MV-4-11 (cell line): ENCODE results near the gene EMSY.
"Not testable (repeated sequence)": the region's sequence is repeated elsewhere in the genome, so short reads cannot be mapped to it uniquely, and the experiment has no call there.

Source experiments
- DNase-seq: peaks from one replicate; lab custom pipeline; 2025; lab: John Stamatoyannopoulos, UW

Gene EMSY

DNA sequence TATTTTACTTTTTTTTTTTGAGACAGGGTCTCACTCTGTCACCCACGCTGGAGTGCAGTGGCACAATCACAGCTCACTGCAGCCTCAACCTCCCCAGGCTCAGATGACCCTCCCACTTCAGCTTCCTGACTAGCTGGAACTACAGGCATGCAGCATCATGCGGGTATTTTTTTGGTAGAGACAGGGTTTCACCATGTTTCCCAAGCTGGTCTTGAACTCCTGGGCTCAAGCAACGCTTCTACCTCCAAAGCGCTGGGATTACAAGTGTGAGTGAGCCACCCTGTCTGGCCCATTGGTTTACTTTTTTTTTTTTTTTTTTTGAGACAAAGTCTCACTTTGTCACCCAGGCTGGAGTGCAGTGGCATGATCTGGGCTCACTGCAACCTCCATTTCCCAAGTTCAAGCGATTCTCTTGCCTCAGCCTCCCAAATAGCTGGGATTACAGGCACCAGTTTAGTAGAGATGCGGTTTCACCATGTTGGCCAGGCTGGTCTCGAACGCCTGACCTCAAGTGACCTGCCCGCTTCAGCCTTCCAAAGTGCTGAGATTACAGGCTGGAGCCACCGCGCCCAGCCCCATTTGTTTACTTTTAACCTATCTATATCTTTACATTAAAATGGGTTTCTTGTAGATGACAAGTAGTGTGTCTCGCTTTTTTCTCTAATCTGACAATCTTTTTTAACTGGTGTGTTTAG lies 127.5 kb downstream of the EMSY start:
- DNase-seq = not testable (repeated sequence)

DNA sequence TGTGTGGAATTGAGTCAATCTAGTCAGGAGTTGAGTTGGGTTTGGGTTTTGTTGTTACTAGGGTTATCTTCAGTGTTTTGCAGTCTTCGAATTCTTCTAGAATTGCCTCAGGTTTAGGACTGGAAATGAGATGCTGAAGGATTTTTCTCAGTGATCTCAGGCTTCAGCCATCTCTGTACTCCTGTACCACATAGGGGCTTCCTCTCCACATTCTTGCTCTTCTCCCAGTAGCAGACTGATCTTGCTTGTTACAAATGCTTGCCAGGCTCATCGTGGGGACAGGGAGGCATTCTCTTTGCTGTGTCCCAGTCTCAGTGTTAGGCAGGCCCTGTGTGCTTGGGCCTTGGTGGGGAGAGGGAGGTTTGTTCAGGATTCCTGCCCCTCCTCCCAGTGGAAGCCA lies 129.6 kb downstream of the EMSY start:
- DNase-seq = no peak

DNA sequence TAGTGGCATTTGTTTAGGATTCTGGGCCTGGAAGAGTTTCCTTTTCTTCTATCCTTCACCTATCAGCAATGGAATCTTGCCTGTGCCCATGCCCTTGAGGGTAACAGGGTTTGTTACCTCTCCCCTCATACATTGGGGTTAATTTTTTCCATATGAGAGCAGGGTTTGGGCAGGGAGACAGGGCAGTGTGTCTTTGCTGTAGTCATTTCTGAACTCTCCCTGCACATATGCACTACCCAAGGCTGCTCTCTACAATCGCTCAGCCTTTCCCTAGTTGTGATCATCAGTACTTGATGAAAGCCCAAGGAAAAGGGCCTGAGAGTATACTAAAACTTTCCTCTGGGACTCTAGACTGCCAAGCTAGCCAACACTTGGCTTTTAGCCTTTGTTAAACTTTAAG lies 130.1 kb downstream of the EMSY start:
- no peak for DNase-seq

DNA sequence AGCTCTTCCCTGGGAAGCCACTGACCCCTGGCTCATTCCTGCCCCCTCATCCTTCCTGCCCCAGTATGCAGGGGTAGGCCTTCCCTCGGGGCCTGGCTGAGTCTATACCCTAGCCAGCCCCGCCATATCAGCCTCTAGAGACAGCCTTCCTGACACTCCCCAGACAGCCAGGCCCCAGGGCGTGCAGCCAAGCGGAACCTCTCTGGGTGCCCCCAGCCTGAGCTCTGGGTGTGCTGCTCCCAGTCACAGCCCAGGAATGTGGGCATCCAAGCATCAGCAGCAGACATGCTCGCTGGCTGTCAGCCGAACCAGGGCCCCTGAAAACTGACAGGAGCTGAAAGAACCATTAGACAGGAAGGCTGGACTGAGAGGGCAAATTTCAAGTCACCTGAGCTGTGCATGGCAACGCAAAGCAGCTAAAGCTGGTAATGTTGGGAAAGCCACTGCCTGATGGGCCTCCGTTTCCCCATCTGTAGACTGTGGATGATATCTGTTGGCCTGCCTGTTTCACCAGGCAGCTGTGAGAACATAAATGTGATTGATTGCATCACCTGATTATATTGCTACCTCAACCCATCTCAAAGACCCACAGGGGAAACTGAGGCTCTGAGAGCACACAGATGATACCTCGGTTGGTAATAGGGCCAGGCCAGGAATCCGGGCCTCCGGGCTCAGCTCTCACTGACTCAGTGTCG lies 132.6 kb downstream of the EMSY start:
- DNase-seq = no peak

DNA sequence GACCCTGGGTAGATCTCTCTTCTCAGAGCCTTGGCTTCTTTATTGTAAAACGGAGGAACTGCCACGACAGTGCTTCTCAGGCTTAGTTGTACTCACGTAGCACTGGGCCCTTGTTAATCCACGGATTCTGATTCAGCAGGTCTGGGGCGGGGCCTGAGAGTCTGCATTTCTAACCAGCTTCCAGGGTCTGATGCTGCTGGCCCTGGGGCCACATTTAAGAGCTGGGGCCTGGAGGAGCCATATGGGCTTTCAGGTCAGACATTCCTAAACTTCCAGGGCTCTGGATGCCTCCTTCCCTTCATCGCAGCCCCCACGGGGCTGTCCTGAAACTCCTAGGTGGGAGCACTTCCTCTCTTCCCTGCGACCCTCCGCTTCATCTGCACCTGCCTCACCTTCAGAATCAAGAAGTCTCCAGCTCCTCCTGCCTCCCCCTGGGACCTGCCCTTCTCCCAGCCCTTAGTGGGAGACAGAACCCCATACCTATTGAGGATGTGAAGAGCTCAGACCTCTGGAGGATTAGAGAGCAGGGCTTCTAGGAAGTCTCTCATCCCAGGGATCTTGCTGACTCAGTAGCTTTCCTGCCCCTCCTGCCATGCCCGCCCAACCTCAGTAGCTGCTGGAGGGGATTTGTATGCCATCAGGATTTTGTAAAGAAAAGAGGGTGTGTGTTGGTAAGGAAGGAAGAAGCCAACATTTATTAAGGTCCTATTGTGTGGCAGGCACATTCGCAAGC lies 133.3 kb downstream of the EMSY start:
- no peak for DNase-seq

DNA sequence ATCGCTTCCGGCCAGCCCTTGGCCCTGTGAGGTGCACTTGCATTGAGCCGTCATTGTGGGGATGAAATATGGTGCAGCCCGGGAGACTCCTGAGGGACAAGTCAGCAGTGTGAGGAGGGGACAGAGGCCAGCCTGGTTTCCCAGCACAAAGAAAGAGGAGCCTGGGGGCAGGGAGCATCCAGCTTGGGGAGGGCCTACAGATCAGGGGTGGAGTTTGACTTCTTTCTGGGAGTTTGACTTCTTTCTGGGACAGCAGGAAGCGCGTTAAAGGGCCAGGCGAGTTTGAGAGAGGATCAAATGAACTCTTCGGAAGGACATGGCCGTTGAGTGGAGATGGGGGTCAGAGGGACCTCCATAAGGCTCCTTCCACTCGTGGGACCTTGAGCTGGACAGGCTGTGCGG lies 133.8 kb downstream of the EMSY start:
- no peak for DNase-seq

DNA sequence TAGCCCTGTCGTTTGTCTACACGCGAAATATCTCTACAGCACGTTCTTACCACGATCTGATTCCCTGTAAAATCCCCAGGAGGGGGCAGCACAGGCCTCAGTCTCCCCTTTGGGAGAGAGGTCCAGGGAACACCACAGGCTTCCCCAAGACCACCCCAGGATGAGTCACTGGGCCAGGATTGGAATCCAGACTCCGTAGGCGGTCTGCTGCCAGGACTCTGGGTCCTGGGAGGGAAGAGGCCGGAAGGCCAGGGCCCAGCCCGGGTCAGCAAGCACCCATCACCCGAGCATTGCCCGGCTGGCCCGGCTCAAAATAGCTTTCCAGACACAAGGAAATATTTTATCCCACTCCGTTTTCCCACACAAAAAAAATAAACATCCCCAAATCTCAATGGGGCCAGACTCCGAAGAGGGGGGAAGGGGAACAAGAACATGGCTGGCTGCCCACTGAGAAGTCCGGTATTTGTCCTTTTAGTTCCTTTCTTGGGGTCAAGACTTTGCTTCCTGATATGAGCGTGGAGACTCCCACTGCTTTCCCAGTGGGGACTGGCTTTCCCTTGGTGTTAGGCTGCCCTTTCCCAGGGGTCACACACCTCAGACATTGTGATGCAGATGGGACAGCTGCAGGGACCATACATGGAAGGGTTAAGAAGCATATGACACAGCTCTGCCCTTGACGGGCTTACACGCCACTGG lies 134.4 kb downstream of the EMSY start:
- no peak for DNase-seq

DNA sequence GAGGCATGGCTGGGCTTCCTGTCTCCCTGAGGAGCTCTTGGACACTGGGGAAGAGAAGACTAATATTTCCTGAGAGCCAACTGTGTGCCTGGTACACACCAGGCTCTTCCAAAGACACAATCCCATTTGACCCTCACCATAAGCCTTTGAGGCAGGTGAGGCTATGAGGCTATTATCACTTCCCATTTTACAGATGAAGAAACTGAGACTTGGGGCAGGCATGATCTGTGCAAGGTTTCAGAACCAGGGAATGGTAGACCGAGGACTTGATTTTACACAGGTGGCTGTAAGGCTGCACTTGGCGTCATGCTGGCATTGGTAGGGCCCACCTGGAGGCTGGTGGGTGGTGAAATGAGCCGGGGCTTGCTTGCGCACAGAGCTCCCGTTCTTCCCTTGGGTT lies 134.9 kb downstream of the EMSY start:
- DNase-seq = no peak

DNA sequence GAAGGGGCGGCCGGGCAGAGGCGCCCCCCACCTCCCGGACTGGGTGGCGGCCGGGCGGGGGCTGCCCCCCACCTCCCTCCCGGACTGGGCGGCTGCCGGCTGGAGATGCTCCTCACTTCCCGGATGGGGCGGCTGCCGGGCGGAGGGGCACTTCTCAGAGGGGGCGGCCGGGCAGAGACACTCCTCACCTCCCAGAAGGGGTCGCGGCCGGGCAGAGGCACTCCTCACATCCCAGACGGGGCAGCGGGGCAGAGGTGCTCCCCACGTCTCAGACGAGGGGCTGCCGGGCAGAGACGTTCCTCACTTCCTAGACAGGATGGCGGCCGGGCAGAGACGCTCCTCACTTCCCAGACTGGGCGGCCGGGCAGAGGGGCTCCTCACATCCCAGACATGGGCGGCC lies 137.7 kb downstream of the EMSY start:
- not testable (repeated sequence) for DNase-seq

DNA sequence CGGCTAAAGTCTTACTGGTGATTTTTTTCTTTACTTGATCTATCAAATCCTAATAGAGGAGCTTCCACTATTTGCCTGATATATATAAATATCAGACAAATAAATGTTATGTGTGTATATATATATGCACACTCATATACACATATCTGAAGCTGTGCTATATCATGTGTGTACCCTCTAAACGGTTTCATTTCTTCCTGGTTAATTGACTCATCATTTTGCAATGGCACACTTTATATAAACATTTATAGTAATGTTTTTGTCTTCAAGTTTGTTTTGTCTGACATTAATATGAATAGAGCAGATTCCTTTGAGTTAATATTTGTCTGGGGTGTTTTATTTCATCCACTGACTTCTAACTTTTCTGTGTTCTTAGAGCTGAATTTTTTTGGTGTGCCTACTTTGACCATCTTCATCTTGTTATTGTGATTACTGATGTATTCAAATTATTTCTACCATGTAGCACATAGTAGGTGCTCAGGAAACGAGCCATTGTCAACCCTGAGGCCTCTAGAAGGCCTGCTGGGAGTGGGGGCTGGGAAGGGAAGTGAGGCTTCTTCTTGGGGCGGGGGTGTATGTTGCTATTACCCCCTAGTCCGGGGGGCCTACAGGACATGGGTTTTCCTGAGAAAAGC lies 143.1 kb downstream of the EMSY start:
- peak; percentile 17 for DNase-seq

DNA sequence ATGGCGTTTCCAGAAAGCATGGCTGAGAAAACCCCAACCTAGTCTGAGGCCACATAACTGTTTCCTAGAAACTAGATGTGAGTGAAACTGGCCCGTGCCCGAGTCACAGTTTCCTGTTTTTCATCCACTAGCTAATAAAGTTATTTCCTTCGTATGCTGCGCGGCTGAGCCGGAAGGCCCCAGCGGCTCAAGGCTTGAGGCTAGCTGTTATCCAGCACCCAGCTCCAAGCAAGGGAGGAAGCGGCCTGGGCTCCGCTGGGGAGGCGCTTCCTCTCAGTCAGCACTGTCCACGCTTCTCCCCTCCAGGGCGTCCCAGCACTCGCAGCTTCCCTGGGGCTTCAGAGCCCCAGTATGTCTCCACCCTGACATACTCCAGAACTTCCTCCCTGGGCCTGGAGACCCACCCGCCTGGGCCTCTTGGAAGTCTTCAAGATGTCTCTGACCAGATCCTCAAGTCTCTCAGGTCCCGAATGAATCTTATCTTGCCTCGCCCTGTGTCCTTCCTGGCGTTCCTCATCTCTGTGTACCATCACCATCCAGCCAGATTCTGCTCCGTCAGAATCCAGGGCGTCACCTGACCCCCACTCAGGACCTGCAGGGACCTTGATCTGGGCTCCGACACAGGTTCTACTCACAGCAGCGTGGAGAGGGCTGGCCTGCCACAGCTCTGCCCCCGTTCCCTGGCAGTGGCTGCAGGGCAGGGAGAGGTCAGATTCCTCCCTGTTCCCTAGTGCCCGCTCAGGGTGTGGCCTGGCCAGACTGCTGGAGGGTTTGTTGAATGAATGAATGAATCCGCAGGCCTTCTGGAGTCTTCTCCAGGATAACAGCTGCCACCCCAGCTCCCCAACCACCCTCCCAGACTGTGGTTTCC lies 143.9 kb downstream of the EMSY start:
- peak; percentile 92 for DNase-seq

DNA sequence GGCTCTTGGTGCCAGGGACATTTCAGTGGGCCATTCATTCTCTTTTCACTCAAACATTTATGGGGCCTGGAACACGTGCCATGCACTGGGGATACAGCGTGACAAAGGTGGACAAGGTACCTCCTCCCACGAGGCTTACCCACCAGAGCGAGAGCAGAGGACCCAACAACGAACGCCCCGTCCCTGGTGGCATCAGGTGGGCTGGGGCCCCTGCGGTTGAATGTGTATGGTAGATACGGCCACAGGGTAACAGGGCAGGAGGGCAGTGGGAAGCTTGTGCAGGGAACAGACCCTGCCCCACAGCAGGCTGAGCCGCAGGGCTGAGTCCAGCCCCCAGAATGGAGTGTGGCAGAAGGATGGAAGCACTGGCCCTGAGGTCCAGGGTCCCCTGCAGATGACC lies 144.7 kb downstream of the EMSY start:
- no peak for DNase-seq

DNA sequence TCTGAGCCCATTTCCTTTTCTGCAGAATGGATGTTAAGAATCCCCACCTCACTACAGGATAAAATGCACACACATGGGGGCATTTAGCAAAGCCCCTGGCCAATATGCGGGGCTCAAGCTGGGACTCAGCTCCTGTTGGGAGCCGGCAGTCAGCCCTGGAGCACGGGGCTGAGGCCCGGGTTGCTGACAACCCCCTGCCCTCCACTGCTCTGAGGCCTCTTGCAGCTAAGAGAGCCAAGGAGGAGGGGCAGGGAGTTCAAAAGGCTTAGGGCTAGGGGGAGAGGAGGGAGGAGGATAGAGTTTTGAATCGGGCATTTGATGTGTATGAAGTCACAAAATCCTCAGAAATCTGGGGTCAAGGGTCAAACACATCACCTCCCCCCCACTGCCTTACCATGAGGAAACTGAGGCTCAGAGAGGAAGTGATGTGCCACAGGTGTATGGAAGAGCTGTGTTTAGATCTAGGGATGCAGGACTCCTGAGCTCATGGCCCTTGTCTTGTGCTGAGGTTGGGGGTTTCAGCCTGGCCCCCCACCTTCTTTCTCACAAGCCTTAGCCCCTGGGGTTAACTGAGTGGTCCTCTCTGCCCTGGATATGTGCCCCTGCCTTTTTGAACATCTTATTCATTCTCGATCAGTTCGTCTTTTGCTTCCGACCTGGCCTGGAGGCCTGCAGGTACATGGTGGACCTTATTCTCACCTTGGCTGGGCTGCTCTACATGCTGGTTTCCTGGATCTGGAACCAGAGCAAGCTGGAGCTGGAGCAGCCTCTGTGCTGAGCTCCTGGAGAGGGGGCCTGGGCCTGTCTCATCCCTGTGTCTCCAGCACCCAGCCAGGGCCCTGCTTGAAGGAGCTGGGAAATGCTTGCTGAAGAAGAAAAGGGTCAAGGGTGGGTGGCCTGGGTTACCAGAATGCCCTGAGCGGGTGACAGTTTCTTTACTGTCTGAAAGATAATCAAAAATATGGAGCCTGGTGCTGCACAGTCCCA lies 145.4 kb downstream of the EMSY start:
- no peak for DNase-seq

DNA sequence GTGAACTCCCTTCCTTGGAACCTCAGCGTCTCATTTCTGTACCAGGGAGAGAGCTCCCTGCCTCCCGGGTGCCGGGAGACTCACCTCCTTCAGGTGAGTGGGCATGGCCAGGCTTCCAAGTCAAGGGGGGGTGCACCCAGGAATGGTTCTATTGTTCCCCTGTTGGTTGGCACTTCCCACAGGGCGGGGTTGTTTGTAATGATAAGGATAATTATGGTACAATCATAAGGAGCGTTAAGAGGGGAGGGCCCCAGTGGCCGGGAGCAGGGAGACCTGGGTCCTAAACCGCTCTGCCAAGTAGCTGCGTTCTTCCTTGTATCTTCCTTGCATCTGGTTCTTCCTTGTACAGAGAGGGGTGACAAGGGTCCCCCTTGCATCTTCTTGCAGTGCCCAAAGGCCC lies 146.6 kb downstream of the EMSY start:
- no peak for DNase-seq

DNA sequence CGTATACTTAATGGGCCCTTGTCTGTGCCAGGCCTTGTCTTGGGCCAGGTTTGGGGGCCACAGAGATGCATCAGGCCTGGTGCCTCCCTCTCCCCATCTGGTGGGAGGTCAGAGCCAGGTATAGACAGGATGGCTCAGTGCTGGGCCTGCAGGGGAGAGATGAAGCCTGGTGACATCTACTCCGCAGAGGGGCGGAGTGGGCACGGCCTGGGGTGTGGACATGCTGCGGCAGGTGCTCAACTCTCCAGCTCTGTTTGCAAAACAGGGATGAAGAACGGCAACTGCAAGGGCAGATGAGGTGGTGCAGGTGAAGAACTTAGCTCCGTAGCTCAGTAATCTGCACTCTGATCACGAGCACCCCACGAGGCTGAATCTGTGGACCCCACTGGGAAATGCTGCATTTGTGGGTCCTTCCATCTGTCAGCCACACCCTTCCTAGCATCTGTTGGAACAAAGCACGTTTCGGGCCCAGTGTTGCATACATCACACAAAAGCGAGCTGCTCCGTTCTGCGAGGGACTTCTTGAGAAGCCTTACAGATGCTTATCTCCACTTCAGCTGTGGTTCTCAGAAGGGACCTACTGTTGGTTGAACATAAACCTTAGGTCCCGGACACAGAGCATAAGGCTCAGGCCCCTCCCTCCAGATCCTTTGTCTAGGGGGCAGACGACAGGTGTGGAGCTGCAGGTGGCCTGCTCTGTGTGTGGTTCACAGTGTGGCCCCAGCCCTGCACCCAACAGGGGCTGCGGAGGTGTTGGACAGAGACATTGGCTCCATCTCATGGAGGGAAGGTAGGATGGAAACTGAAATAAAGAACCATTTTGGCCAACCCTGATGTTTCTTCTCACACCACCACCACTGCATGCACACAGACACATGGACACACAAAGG lies 147.5 kb downstream of the EMSY start:
- no peak for DNase-seq

DNA sequence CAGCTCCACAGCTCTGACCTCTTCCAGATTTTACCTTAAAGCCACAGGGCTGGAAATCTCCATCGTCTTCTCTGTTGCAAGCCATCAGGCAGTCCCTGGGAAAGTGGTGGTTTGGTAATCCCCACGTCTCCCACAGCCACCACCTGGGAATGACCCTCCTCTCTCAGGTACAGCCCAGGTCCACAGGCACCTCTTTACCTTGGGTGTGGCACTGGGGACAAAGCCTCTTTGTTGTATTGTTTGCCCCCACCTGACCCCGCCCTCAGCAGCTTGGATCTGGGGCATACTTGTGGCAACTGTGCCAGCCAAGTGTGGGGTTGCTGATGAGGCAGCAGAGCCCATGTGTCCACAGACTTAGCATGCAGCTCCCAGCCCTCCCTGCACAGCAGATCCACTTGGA lies 148.1 kb downstream of the EMSY start:
- DNase-seq = no peak

DNA sequence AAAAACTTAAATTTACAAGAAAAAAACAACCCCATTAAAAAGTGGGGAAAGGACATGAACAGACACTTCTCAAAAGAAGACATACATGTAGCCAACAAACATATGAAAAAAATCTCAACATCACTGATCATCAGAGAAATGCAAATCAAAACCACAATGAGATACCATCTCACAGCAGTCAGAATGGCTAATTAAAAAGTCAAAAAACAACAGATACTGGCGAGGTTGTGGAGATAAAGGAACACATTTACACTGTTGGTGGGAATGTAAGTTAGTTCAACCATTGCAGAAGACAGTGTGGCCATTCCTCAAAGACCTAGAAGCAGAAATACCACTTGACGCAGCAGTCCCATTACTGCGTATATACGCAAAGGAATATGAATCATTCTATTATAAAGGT lies 150.3 kb downstream of the EMSY start:
- DNase-seq = not testable (repeated sequence)

DNA sequence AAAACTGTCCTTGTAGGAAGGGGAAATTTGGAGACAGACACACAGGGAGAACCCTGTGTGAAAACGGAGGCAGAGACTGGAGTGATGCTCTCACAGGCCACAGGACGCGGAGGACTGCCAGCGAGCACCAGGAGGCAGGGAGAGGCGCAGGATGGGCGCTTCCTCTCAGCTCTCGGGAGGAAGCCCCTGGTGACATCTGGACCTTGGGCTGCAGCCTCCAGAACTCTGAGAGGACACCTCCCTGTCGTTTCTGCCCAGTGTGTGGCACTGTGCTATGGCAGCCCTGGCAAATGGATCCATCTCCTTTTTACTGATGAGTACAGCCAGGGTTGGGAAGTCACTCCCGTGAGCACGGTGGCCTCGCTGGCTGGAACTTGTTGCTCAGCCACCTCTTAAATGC lies 151.8 kb downstream of the EMSY start:
- DNase-seq = no peak
